GM10248 (cell line): ENCODE measurements around the gene ATP4B.

Experiments used
- CTCF ChIA-PET: fragments of 300-600 bp; sonication (Branson Sonifier 250); formaldehyde crosslinking; extraction: SDS; loops from one replicate; lab custom pipeline; 2021; ENCODE audit warnings: antibody characterized with exemption; lab: Yijun Ruan, JAX
- POLR2A ChIA-PET: fragments of 350-650 bp; sonication (Branson Sonifier 250); formaldehyde crosslinking; extraction: SDS; loops from one replicate; lab custom pipeline; 2020; ENCODE audit warnings: antibody characterized with exemption; lab: Yijun Ruan, JAX
- DNase-seq: peaks from one replicate; pipeline ENCODE4 v3.0.0; 2012; ENCODE audit errors: extremely low spot score
- TF ChIP-seq, protein P1 (sequence below): IDR thresholded peaks from 2 replicates; pipeline ENCODE4 v1.5.1; 2012; ENCODE audit warnings: mild to moderate bottlenecking, low read depth; ENCODE audit errors: extremely low read depth, missing control alignments, control extremely low read depth

The ATP4B gene

GRCh38 chr13:113638173-113638746, 19.7 kb downstream of the ATP4B start:
- DNase-seq, result no peak
- TF ChIP-seq, protein P1, sequence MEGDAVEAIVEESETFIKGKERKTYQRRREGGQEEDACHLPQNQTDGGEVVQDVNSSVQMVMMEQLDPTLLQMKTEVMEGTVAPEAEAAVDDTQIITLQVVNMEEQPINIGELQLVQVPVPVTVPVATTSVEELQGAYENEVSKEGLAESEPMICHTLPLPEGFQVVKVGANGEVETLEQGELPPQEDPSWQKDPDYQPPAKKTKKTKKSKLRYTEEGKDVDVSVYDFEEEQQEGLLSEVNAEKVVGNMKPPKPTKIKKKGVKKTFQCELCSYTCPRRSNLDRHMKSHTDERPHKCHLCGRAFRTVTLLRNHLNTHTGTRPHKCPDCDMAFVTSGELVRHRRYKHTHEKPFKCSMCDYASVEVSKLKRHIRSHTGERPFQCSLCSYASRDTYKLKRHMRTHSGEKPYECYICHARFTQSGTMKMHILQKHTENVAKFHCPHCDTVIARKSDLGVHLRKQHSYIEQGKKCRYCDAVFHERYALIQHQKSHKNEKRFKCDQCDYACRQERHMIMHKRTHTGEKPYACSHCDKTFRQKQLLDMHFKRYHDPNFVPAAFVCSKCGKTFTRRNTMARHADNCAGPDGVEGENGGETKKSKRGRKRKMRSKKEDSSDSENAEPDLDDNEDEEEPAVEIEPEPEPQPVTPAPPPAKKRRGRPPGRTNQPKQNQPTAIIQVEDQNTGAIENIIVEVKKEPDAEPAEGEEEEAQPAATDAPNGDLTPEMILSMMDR, result no peak
- ChIA-PET CTCF (interaction anchor here (2.6 kb wide), 1 partner anchor 12 kb away, joined by 7 read pairs; no protein-coding TSS in a partner anchor), POLR2A (no interaction called here)

GRCh38 chr13:113637262-113638160, 20.5 kb downstream of the ATP4B start:
- DNase-seq, result no peak
- POLR2A ChIA-PET, result no interaction called here
- TF ChIP-seq, protein P1, result no peak
- CTCF ChIA-PET, result interaction anchor here (2.6 kb wide), 1 partner anchor 12 kb away, joined by 7 read pairs; no protein-coding TSS in a partner anchor

DNA sequence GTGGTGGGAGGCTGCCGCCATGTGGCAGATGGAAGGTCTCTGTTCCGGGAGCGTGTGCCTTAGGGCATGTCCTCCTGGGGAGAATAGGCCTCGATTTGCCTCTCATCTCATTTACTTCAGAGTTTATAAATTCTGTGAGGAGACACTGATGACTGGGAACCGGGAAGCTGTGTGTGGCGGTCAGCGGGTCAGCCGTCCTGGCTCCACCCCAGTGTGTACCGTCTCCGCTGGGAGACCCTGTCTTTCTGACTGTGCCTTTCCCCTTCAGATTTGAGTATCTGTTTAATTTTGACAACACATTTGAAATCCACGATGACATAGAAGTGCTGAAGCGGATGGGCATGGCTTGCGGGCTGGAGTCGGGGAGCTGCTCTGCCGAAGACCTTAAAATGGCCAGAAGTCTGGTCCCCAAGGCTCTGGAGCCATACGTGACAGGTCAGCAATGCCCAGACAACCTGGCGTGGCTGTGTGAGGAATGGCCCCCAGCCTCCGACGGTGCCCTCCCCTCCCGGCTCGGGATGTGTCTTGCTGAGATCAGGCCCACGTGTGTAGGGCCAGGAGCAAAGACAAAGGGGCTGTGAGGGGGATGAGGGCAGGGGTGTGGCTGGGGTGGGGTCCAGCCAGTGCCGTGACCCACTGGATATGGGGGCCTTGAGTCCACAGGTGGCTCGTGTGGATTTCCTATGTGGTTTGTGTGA, 21.6 kb downstream of the ATP4B start:
- TF ChIP-seq, protein P1, result no peak
- ChIA-PET CTCF (no interaction called here), POLR2A (no interaction called here)
- DNase-seq, result no peak

DNA sequence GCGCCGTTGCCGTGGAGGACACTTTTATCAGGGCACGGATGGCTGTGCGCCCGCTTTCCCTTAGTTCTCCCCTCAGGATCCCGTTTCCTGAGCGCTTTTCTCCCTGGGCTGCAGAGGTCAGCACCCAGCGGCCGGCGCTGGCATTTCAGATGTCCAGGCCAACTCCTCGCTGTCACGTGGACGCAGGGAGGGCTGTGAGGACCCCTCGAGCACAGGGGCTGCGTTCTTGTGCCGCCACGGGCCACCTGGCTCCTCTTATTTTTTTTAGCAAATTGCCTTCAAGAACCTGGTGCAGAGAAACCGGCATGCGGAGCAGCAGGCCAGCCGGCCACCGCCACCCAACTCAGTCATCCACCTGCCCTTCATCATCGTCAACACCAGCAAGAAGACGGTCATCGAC, 22.3 kb downstream of the ATP4B start:
- TF ChIP-seq, protein P1, result no peak
- POLR2A ChIA-PET, result no interaction called here

GRCh38 chr13:113635048-113635420, 23.0 kb downstream of the ATP4B start:
- DNase-seq, result no peak
- ChIA-PET POLR2A (no interaction called here), CTCF (no interaction called here)
- TF ChIP-seq, protein P1, result no peak

More for the DNA sequence above, 22.3 kb downstream of the ATP4B start:
- CTCF ChIA-PET, result no interaction called here
- DNase-seq, result no peak

DNA sequence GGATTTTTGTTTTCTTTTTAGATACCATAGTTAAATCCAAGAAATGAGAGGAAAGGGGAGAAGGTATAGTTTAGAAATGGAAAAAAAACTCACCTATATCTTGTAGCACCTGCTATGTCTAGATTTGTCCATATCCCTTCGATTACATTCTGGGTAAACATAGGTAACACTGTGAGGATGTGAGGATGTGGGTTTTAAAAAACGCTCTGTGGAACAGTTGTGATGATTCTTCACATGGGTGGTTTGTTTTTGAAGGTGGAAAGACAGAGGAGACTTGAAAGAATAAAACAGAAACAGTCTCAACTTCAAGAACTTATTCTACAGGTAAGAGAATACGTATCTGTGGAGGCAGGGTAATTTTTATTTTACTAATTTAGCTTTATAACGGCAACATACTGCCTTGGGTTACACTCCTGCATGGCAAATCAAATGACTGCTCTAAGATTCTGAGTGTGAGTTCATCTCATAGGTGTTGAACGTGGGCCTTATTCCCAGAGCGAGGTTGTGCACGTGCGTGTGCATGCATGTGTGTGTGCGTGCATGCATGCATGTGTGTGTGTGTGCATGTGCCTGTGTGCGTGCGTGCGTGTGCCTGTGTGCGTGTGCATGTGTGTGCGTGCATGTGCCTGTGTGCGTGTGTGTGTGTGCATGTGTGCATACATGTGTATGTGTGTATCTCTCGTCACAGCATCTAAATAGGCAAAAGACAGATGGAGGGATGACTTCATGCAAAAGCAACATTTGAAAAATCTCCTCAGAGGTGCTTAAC, 23.5 kb downstream of the ATP4B start:
- no peak for DNase-seq
- TF ChIP-seq, protein P1, result no peak
- ChIA-PET CTCF (no interaction called here), POLR2A (no interaction called here)
